WI38 (cell line): ENCODE measurements around the gene UBALD1.

Source experiments
- H3K4me3 ChIP-seq: 2 replicates; pipeline ENCODE4 v1.5.1; 2011; ENCODE audit warnings: low read depth, mild to moderate bottlenecking, control low read depth, low read length
- TF ChIP-seq, protein P1 (sequence below): IDR thresholded peaks from 2 replicates; pipeline ENCODE4 v1.5.1; 2012; ENCODE audit warnings: low read depth, mild to moderate bottlenecking, control low read depth, low read length

UBALD1 gene

GRCh38 chr16:4608704-4608980 lies 6.0 kb downstream of the UBALD1 start:
- no peak overlapping the region for H3K4me3 ChIP-seq
- TF ChIP-seq, protein P1, sequence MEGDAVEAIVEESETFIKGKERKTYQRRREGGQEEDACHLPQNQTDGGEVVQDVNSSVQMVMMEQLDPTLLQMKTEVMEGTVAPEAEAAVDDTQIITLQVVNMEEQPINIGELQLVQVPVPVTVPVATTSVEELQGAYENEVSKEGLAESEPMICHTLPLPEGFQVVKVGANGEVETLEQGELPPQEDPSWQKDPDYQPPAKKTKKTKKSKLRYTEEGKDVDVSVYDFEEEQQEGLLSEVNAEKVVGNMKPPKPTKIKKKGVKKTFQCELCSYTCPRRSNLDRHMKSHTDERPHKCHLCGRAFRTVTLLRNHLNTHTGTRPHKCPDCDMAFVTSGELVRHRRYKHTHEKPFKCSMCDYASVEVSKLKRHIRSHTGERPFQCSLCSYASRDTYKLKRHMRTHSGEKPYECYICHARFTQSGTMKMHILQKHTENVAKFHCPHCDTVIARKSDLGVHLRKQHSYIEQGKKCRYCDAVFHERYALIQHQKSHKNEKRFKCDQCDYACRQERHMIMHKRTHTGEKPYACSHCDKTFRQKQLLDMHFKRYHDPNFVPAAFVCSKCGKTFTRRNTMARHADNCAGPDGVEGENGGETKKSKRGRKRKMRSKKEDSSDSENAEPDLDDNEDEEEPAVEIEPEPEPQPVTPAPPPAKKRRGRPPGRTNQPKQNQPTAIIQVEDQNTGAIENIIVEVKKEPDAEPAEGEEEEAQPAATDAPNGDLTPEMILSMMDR = no peak

GRCh38 chr16:4607841-4608703 lies 6.6 kb downstream of the UBALD1 start:
- TF ChIP-seq, protein P1 = no peak
- H3K4me3 ChIP-seq = no peak overlapping the region

GRCh38 chr16:4606354-4606753 lies 8.3 kb downstream of the UBALD1 start:
- H3K4me3 ChIP-seq = no peak overlapping the region
- TF ChIP-seq, protein P1 = no peak

DNA sequence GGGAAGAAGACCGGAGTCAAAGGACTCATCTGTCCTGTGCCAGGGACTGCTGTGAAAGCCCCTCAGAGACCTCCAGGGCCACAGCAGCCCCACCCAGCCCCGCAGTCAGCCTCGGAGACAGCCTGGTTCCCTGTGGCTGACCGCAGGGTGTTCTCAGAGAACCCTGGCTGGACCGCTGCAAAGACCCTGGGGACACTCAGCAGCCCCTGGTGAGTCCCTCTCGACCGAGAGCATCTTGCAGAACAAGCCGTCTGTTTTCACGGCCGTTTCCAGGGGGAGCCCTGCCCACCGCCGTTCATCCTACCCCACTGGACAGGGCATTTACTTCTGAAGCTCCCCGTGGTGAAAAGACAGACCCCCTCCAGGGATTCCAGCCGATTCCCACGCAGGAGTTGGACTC lies 10.3 kb downstream of the UBALD1 start:
- TF ChIP-seq, protein P1 = no peak
- H3K4me3 ChIP-seq = no peak overlapping the region

DNA sequence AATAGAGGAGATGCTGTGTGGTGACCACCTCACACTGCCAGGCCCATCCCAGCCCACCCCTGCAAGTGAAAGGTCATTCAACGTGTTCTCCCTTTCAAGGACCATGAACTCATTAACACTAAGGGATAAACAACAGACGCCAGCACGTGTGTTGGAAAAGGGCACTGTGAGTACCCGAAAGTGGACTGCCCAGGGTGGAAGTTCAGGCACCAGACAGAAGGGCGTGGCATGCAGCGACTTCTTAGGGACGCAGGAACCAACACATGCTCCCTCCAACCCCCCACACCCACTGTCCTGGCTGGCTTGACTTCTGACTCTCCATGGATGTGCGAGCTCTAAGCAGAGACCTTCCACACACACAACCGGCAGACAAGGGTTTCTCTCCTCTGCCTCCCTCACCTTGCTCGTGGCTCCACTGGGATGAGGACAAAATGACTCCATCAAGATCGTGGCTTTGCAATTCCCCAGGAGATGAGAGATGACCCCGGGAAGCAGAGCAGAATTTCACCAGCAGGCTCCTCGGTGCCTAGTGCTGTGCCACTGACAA lies 11.0 kb downstream of the UBALD1 start:
- TF ChIP-seq, protein P1 = no peak

DNA sequence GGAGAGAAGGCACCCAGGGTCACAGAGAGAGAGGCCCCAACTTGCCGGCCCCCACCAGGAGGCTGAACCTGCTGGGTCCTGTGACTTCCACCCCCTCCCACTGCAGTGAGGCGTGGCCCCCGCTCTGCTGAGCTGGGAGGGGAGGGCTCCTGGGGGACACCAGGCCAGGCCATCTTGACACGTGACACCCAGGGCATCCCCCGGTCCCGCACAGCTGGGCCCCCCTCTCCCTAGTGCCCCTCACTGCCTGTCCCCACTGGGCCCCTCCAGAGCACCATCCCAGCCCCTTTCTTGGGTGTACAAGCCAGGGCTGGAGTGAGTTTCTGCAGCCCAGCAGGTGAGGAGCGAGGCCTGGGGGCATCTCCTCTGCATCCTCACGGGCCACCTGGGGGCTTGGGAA lies 12.4 kb downstream of the UBALD1 start:
- TF ChIP-seq, protein P1 = no peak
- no peak overlapping the region for H3K4me3 ChIP-seq

More for the DNA sequence above, 11.0 kb downstream of the UBALD1 start:
- H3K4me3 ChIP-seq = no peak overlapping the region

GRCh38 chr16:4601864-4602186 lies 12.9 kb downstream of the UBALD1 start:
- TF ChIP-seq, protein P1 = no peak
- H3K4me3 ChIP-seq = no peak overlapping the region
